Left cardiac atrium (tissue), 4 donors: ENCODE results near the gene KLHL25. TPM values are rescaled to one million over a fixed set of nuclear protein-coding genes. Genes with fewer than 3 reads are reported as not detected.

Experiments used
- ATAC-seq, 2 donors: fragments of 200-7000 bp; cut with Tn5 transposase; one replicate each; pipeline ENCODE4 v1.9.1; 2020; ENCODE audit warnings: mild to moderate bottlenecking in 2 of 2, moderate library complexity in 2 of 2
- DNase-seq: peaks from one replicate; pipeline ENCODE4 v3.0.0-alpha.2; 2020
- intact Hi-C, 2 donors: fragments of 100-400 bp; cut with DNase I; formaldehyde crosslinking; loops; one replicate each; pipeline versions ENCODE4 v1.14.1 to v1.15.1; 2022 to 2023
- total RNA-seq, 2 donors: library from RNA; stranded (reverse); fragmentation: NEBNext Ultra II Directional; extraction: Animal tissue kit (Norgen Biotek cat#: 25700); gene quantifications; one replicate each; pipeline ENCODE4 v1.2.1, GENCODE V29; 2021
- donor health status: DM: no; HTN: yes; CAD: no.
- donor health status: DM: no; HTN: yes; CAD: no; lungs with severe emphysema.
- donor health status: DM: yes; HTN: yes; CAD: no.
- donor health status: Dilated cardiomyopathy.

Gene KLHL25
- total RNA-seq, 2 donors from 2014 or later, result 5.9 to 7.3 TPM

GRCh38 chr15:85781099-85781498 is 13.6 kb downstream of the KLHL25 start:
- DNase-seq (no peak), ATAC-seq (no peak)
- intact Hi-C loops, result no loop called here

- intact Hi-C loops, result no loop called here
- no peak for DNase-seq
Measured at GRCh38 chr15:85780225-85780985, 14.3 kb downstream of the KLHL25 start.

GRCh38 chr15:85779249-85779648 is 15.5 kb downstream of the KLHL25 start:
- intact Hi-C loops, result no loop called here
- DNase-seq (no peak), ATAC-seq (no peak)

More at GRCh38 chr15:85780225-85780985, 14.3 kb downstream of the KLHL25 start:
- peak in 1 of 2 donors; percentile 2 for ATAC-seq

- intact Hi-C loops, result no loop called here
- peak; percentile 75 to 78 for ATAC-seq
- peak; percentile 28 for DNase-seq
Measured at GRCh38 chr15:85778107-85778776, 16.5 kb downstream of the KLHL25 start.

GRCh38 chr15:85777250-85778106 is 17.2 kb downstream of the KLHL25 start:
- ATAC-seq (peak; percentile 6 to 60), DNase-seq (peak; percentile 29)

GRCh38 chr15:85773970-85774369 is 20.8 kb downstream of the KLHL25 start:
- intact Hi-C loops, result no loop called here
- no peak for ATAC-seq
- no peak for DNase-seq

More at GRCh38 chr15:85777250-85778106, 17.2 kb downstream of the KLHL25 start:
- intact Hi-C loops, result no loop called here

GRCh38 chr15:85773249-85773648 is 21.5 kb downstream of the KLHL25 start:
- DNase-seq, result no peak

GRCh38 chr15:85772668-85773067 is 22.1 kb downstream of the KLHL25 start:
- peak; percentile 4 to 72 for ATAC-seq
- intact Hi-C loops, result no loop called here
- no peak for DNase-seq

More at GRCh38 chr15:85773249-85773648, 21.5 kb downstream of the KLHL25 start:
- ATAC-seq, result no peak
- intact Hi-C loops, result no loop called here

- intact Hi-C loops, result no loop called here
- ATAC-seq, result peak; percentile 52 to 82
- DNase-seq, result peak; percentile 83
Measured at GRCh38 chr15:85771781-85772445, 22.8 kb downstream of the KLHL25 start.

- intact Hi-C loops, result no loop called here
- ATAC-seq, result peak in 1 of 2 donors; percentile 1
- no peak for DNase-seq
Measured at GRCh38 chr15:85771271-85771670, 23.5 kb downstream of the KLHL25 start.

- intact Hi-C loops, result no loop called here
- no peak for DNase-seq
- ATAC-seq, result no peak
Measured at GRCh38 chr15:85770096-85771041, 24.4 kb downstream of the KLHL25 start.

GRCh38 chr15:85769182-85769900 is 25.4 kb downstream of the KLHL25 start:
- intact Hi-C loops, result loop anchor here in 1 of 2 donors (10.0 kb wide), 1 partner anchor 65 kb away; no protein-coding TSS in a partner anchor
- DNase-seq (no peak), ATAC-seq (no peak)

- intact Hi-C loops, result loop anchor here in 1 of 2 donors (10.0 kb wide), 1 partner anchor 66 kb away; no protein-coding TSS in a partner anchor
- DNase-seq, result no peak
Measured at GRCh38 chr15:85768595-85769168, 26.0 kb downstream of the KLHL25 start.

GRCh38 chr15:85767785-85768529 is 26.8 kb downstream of the KLHL25 start:
- DNase-seq (no peak), ATAC-seq (no peak)
- intact Hi-C loops, result loop anchor here in 1 of 2 donors (10.0 kb wide), 1 partner anchor 67 kb away; no protein-coding TSS in a partner anchor

More at GRCh38 chr15:85768595-85769168, 26.0 kb downstream of the KLHL25 start:
- no peak for ATAC-seq

- no peak for DNase-seq
- no peak for ATAC-seq
- intact Hi-C loops, result loop anchor here in 1 of 2 donors (10.0 kb wide), 1 partner anchor 69 kb away; no protein-coding TSS in a partner anchor
Measured at GRCh38 chr15:85766001-85766831, 28.5 kb downstream of the KLHL25 start.
